ENCODE results near the gene GOLGA6C.
"Not testable (repeated sequence)": the region's sequence is repeated elsewhere in the genome, so short reads cannot be mapped to it uniquely, and the experiment has no call there.

Gene GOLGA6C

DNA sequence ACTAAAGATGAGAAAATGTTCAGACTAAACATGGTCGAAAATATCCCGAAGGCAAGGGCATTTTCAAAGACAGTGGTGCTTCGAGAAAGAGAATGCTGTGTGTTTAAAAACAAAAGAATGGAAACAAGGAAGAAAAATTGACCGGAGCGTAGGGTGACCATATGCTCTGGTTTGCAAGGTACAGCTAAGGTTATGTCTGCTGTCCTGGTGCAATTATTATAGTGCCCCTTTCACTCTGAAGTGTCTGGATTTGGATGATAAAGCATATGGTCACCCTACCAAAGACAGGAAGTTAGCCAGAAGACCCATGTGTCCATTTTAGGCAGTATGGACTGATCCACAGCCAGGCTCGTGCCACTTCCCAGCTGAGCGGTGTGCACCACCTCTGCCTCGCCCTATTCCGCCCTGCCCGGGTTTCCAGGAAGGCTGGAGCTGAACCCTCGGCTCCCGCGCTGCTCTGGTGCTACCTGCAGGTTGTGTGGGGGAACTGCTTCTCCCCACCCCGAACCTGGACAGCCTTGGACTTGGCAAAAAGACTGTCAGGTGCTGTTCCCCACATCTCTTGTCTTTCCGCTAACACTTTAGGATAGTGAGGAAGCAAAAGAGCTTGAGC lies 49.8 kb downstream of the GOLGA6C start:
- peak in 4 of 10 donors; percentile 15 to 79 (median 52) for DNase-seq
- intact Hi-C loops (cut with DNase I): loop anchor here (10.0 kb wide), 1 partner anchor 63 kb away; no protein-coding TSS in a partner anchor

DNA sequence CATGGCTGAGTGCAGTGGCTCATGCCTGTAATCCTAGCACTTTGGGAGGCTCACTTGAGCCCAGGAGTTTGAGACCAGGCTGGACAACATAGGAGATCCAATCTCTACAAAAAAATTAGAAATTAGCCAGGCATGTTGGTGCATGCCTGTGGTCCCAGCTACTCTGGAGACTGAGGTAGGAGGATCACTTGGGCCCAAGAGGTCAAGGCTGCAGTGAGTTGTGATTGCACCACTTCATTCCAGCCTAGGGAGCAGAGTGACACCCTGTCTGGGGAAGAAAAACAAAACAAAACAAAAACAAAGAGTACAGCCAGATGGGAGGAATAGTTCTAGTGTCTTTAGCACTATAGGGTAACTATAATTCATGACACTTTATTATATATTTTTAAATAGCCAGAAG lies 51.6 kb downstream of the GOLGA6C start:
- no peak for DNase-seq
- intact Hi-C loops (cut with DNase I): loop anchor here (10.0 kb wide), 1 partner anchor 65 kb away; no protein-coding TSS in a partner anchor

DNA sequence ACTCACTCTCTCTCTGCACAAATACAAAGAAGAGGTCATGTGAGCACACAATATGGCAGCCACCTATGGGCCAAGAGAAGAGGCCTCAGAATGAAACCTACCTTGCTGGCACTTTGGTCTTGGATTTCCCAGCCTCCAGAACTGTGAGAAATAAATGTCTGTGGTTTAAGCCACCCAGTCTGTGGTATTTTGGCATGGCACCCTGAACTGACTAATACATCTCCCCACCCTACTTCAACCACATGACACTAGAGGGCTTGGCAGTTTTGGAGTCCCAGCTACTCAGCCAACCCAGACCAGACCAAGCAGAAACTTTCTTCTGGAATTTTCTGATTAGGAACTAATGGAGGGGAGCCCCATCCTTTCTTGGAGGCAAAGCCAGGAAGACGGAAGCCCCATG lies 54.4 kb downstream of the GOLGA6C start:
- DNase-seq; intact Hi-C loops (cut with DNase I): not testable (repeated sequence)

DNA sequence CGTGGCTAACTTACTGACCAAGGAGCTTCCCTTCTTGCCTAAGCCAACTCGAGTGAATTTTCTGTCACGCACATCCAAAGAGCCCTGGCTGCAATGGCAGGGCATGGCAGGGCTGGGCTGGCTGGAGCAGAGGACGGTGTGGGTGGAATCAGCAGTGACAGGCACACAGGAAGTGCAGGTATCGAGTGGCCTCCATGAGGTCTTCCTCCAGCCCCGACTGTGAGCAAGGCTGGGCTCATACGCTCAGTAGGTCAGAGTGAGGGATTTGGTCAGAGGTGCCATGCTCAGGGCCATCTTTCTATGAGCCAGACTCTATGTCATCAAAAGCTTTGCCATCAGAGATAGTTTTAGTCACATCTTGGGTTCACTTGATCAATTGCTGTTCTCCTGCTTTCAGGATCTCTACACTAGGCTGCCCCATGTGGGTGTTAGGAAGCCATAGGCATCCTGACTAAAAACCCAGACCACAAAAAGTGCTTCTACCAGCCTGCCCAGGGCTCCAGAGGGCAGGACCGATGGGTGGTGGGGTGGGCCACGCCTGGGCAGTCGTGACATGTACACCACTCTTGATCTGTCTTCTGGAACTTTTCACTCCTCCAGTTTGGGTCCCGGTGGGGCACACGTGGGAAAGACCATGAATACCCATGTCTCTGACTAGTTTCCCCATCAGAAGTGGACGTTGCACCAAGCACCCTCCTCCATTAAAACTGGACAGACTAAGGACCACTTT lies 55.1 kb downstream of the GOLGA6C start:
- intact Hi-C loops (cut with DNase I): no loop called here
- peak in 1 of 10 donors; percentile 43 for DNase-seq

DNA sequence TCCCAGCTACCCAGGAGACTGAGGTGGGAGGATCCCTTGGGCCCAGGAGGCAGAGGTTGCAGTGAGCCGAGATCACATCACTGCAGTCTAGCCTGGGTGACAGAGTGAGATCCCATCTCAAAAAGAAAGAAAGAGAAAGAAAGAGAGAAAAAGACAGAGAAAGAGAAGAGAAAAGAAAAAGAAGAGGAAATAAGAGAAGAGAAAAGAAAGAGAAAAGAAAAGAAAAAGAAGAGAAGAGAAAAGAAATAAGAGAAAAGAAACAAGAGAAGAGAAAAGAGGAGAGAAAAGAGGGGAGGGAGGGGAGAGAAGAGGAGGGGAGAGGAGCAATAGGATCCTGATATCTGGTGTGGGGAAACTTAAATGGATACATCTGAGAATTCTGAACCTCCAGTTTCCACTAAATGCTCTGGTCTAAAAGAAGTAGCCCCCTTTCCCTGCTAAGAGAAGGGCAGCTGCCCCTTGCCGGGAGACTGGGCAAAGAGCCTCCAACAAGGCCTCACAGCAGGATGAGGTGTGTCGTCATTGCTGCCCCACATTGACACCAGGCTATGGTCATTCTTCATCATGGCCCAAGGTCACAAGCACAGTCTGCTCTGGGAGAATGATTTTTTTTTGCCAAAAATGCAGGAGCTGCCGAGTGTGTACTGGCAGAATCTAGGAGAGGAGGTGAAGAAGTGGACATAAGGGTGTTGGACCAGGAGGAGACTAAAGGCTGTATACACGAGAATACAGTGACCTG lies 56.6 kb downstream of the GOLGA6C start:
- intact Hi-C loops (cut with DNase I): no loop called here
- no peak for DNase-seq

DNA sequence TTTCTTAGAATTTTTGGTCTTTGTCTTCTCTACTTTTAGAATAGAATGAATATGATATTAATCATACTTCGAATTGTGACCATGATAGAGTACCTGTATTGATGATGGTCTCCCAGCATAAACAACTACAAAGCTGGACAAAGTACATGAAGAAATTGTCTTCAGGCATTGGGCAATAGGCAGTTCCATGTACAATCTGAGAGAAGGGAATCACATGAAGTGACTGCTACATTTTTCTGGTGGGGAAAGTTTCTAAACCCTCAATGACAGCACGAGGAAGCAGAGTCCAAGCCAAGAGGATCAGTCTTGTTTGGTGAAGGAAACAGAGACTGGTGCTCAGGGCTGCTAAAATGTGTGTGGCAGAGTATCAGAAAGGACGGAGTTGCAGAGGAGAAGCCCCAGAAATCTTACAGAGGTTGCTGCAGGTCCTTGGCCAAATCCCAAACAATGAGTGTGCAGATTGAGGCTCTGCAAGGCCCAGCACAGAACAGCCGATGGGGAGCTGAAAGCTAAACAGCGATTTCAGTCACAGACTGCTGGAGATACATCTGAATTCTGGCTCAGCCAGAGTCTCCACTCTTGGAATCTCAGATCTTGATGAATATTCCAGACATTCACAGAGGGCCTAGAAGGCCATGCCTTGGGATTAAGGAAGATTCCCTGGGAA lies 61.2 kb downstream of the GOLGA6C start:
- DNase-seq; intact Hi-C loops (cut with DNase I): not testable (repeated sequence)

Data from posterior cingulate gyrus (tissue), 11 donors.